Astrocyte (in vitro differentiated cells and primary cell): ENCODE data around the gene ITGB1. TPM values are rescaled to one million over a fixed set of nuclear protein-coding genes. Genes with fewer than 3 reads are reported as not detected.

Experiments used
- DNase-seq: peaks from one replicate; pipeline ENCODE4 v3.0.0-alpha.2; 2010; ENCODE audit warnings: low read depth
- FAIRE-seq: peaks from 2 replicates; lab custom pipeline; 2011; peaks lifted over from hg19 to GRCh38; lab: Jason Lieb, UNC
- H2AFZ ChIP-seq: 2 replicates; pipeline ENCODE4 v1.6.0; 2012; ENCODE audit warnings: low read depth, low read length, inconsistent platforms
- H3K27ac ChIP-seq: 2 replicates; pipeline ENCODE4 v1.5.1; 2011; ENCODE audit warnings: low read depth, low read length, inconsistent platforms
- H3K27me3 ChIP-seq: 2 replicates; pipeline ENCODE4 v1.6.0; 2011; ENCODE audit warnings: low read length, inconsistent platforms; ENCODE audit not compliant: insufficient read depth
- H3K36me3 ChIP-seq: 2 replicates; pipeline ENCODE4 v1.5.1; 2011; ENCODE audit warnings: low read length, inconsistent platforms; ENCODE audit not compliant: insufficient read depth
- H3K4me1 ChIP-seq: 2 replicates; pipeline ENCODE4 v1.5.1; 2011; ENCODE audit warnings: low read length, inconsistent platforms; ENCODE audit not compliant: insufficient read depth
- H3K4me2 ChIP-seq: 2 replicates; pipeline ENCODE4 v1.6.0; 2012; ENCODE audit warnings: low read length, inconsistent platforms
- H3K4me3 ChIP-seq: 2 replicates; pipeline ENCODE4 v1.5.1; 2011; ENCODE audit warnings: low read depth, mild to moderate bottlenecking, low read length, inconsistent platforms; ENCODE audit not compliant: insufficient read depth
- H3K79me2 ChIP-seq: 2 replicates; pipeline ENCODE4 v1.6.0; 2012; ENCODE audit warnings: mild to moderate bottlenecking, low read length, inconsistent platforms; ENCODE audit not compliant: insufficient read depth
- H3K9ac ChIP-seq: 2 replicates; pipeline ENCODE4 v1.6.0; 2012; ENCODE audit warnings: mild to moderate bottlenecking, low read length, inconsistent platforms
- H3K9me3 ChIP-seq: 2 replicates; pipeline ENCODE4 v1.5.1; 2012; ENCODE audit warnings: low read depth, mild to moderate bottlenecking, low read length, inconsistent platforms; ENCODE audit not compliant: insufficient read depth
- H4K20me1 ChIP-seq: 2 replicates; pipeline ENCODE4 v1.6.0; 2012; ENCODE audit warnings: low read length, inconsistent platforms; ENCODE audit not compliant: insufficient read depth
- H3K27ac Mint-ChIP-seq: one replicate; pipeline ENCODE4 v1.8.0; 2021; ENCODE audit warnings: mild to moderate bottlenecking, mixed read lengths; ENCODE audit not compliant: unreplicated experiment
- H3K27me3 Mint-ChIP-seq: one replicate; pipeline ENCODE4 v1.8.0; 2021; ENCODE audit warnings: low read depth, mixed read lengths; ENCODE audit not compliant: unreplicated experiment
- H3K36me3 Mint-ChIP-seq: one replicate; pipeline ENCODE4 v1.8.0; 2021; ENCODE audit warnings: low read depth, mixed read lengths; ENCODE audit not compliant: unreplicated experiment
- H3K4me1 Mint-ChIP-seq: one replicate; pipeline ENCODE4 v1.8.0; 2021; ENCODE audit warnings: low read depth, mixed read lengths; ENCODE audit not compliant: unreplicated experiment
- H3K4me3 Mint-ChIP-seq: one replicate; pipeline ENCODE4 v1.8.0; 2021; ENCODE audit warnings: mild to moderate bottlenecking, moderate library complexity, mixed read lengths; ENCODE audit not compliant: unreplicated experiment
- H3K9me3 Mint-ChIP-seq: one replicate; pipeline ENCODE4 v1.8.0; 2021; ENCODE audit warnings: mild to moderate bottlenecking, mixed read lengths; ENCODE audit not compliant: unreplicated experiment
- CTCF ChIP-seq: IDR thresholded peaks from 2 replicates; pipeline ENCODE4 v1.5.1; 2011; ENCODE audit warnings: low read depth, mild to moderate bottlenecking, inconsistent platforms, low read length, moderate library complexity; ENCODE audit not compliant: insufficient read depth
- EZH2 ChIP-seq: IDR thresholded peaks from 2 replicates; pipeline ENCODE4 v1.6.1; 2012; ENCODE audit warnings: mild to moderate bottlenecking, low read length, inconsistent platforms; ENCODE audit not compliant: insufficient read depth
- total RNA-seq: library from RNA; stranded (reverse); gene quantifications from 2 replicates; pipeline ENCODE4 v1.2.1, GENCODE V29; 2021

The ITGB1 gene
- total RNA-seq, 1 donor from 2014 or later = 2,575 TPM

GRCh38 chr10:32865170-32865569, 92.9 kb downstream of the ITGB1 start:
- Histone ChIP-seq H3K4me1 (no peaks in the 10 kb centered on the region), H3K36me3 (no peaks in the 10 kb centered on the region), H3K9me3 (no peaks in the 10 kb centered on the region), H3K4me3 (no peak overlapping the region), H3K79me2 (no peaks in the 10 kb centered on the region), H3K4me2 (no peak overlapping the region), H2AFZ (no peak overlapping the region), H3K27ac (no peak overlapping the region), H4K20me1 (no peaks in the 10 kb centered on the region), H3K9ac (no peak overlapping the region), H3K27me3 (no peaks in the 10 kb centered on the region)
- FAIRE-seq (no peak), DNase-seq (no peak)
- no peaks in the 10 kb centered on the region for H3K4me1 Mint-ChIP-seq
- H3K9me3 Mint-ChIP-seq = no peaks in the 10 kb centered on the region
- no peaks in the 10 kb centered on the region for H3K36me3 Mint-ChIP-seq
- no peak overlapping the region for H3K27ac Mint-ChIP-seq
- no peak for TF ChIP-seq EZH2
- no peak for TF ChIP-seq CTCF
- no peaks in the 10 kb centered on the region for H3K27me3 Mint-ChIP-seq
- H3K4me3 Mint-ChIP-seq = no peak overlapping the region

GRCh38 chr10:32854435-32854834, 103.6 kb downstream of the ITGB1 start:
- H3K4me2 ChIP-seq = no peak overlapping the region
- Mint-ChIP-seq H3K4me3 (no peak overlapping the region), H3K9me3 (peaks cover 3% of the 10 kb centered on the region), H3K27ac (no peak overlapping the region), H3K36me3 (no peaks in the 10 kb centered on the region), H3K4me1 (no peaks in the 10 kb centered on the region), H3K27me3 (no peaks in the 10 kb centered on the region)
- no peaks in the 10 kb centered on the region for H3K36me3 ChIP-seq
- H3K4me1 ChIP-seq = no peaks in the 10 kb centered on the region
- H3K79me2 ChIP-seq = no peaks in the 10 kb centered on the region
- H4K20me1 ChIP-seq = no peaks in the 10 kb centered on the region
- DNase-seq (no peak), FAIRE-seq (no peak)
- no peak overlapping the region for H2AFZ ChIP-seq
- H3K27ac ChIP-seq = no peak overlapping the region
- no peak overlapping the region for H3K4me3 ChIP-seq
- no peak for TF ChIP-seq EZH2
- no peak for TF ChIP-seq CTCF
- no peaks in the 10 kb centered on the region for H3K9me3 ChIP-seq
- no peak overlapping the region for H3K9ac ChIP-seq
- H3K27me3 ChIP-seq = no peaks in the 10 kb centered on the region

- Histone ChIP-seq H3K4me3 (no peak overlapping the region), H2AFZ (no peak overlapping the region), H4K20me1 (no peaks in the 10 kb centered on the region), H3K4me1 (no peaks in the 10 kb centered on the region), H3K79me2 (no peaks in the 10 kb centered on the region), H3K27me3 (no peaks in the 10 kb centered on the region), H3K4me2 (no peak overlapping the region), H3K9ac (no peak overlapping the region), H3K9me3 (no peaks in the 10 kb centered on the region), H3K27ac (no peak overlapping the region), H3K36me3 (no peaks in the 10 kb centered on the region)
- Mint-ChIP-seq H3K36me3 (no peaks in the 10 kb centered on the region), H3K4me1 (no peaks in the 10 kb centered on the region), H3K27ac (no peak overlapping the region), H3K4me3 (no peak overlapping the region), H3K9me3 (no peaks in the 10 kb centered on the region), H3K27me3 (no peaks in the 10 kb centered on the region)
- TF ChIP-seq CTCF (no peak), EZH2 (no peak)
- FAIRE-seq = no peak
- DNase-seq = no peak
These were observed 106.7 kb downstream of the ITGB1 start for GRCh38 chr10:32851301-32851700.
